ENCODE measurements around the gene MED9.

DNA sequence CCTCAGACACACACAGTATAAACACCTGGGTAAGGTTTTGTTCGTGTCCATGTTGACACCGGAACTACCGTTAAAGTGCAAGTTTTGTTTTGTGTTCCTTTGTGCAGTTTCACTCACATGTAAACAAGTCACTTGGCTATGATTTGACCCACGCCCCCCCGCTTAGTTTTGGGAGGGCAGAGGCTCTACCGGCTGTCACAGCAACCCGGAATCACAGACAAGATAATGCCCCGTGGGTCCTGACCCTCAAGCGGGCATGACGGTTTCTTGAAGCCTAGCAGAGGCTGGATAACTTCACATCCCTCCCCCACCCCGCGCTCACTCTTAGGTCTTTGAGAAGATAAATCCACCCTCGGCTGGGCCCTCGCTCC lies 17.7 kb downstream of the MED9 start:
- TF ChIP-seq, protein P1, sequence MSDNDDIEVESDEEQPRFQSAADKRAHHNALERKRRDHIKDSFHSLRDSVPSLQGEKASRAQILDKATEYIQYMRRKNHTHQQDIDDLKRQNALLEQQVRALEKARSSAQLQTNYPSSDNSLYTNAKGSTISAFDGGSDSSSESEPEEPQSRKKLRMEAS (IDR thresholded peaks at IDR 0.05): no peak
- no peak for TF ChIP-seq EGR1 (IDR thresholded peaks at IDR 0.05; ENCODE audit: low read depth in 2 of 2)
- TF ChIP-seq, protein P2, sequence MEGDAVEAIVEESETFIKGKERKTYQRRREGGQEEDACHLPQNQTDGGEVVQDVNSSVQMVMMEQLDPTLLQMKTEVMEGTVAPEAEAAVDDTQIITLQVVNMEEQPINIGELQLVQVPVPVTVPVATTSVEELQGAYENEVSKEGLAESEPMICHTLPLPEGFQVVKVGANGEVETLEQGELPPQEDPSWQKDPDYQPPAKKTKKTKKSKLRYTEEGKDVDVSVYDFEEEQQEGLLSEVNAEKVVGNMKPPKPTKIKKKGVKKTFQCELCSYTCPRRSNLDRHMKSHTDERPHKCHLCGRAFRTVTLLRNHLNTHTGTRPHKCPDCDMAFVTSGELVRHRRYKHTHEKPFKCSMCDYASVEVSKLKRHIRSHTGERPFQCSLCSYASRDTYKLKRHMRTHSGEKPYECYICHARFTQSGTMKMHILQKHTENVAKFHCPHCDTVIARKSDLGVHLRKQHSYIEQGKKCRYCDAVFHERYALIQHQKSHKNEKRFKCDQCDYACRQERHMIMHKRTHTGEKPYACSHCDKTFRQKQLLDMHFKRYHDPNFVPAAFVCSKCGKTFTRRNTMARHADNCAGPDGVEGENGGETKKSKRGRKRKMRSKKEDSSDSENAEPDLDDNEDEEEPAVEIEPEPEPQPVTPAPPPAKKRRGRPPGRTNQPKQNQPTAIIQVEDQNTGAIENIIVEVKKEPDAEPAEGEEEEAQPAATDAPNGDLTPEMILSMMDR (IDR thresholded peaks at IDR 0.05; ENCODE audit: low read depth, low read length, missing input control): no peak
- no peak for TF ChIP-seq JUND (IDR thresholded peaks at IDR 0.05)
- TF ChIP-seq HNF4A (conservative IDR thresholded peaks at IDR 0.05): no peak
- TF ChIP-seq FOXA1 (IDR thresholded peaks at IDR 0.05): no peak
- no peak for TF ChIP-seq TAF1 (conservative IDR thresholded peaks at IDR 0.05)

Measured in liver (tissue), 3 donors.